Epithelial cell of proximal tubule (primary cell): Measurements from ENCODE around the gene KRT37. TPM values are rescaled to one million over a fixed set of nuclear protein-coding genes. Genes with fewer than 3 reads are reported as not detected.

Experiments
- DNase-seq: peaks from one replicate; pipeline ENCODE4 v3.0.0-alpha.2; 2011; ENCODE audit warnings: low read depth
- H3K4me3 ChIP-seq: 2 replicates; pipeline ENCODE4 v1.5.1; 2011; ENCODE audit warnings: low read depth, mild to moderate bottlenecking, low read length
- total RNA-seq: library from RNA; depleted of rRNA; stranded (reverse); fragments of >200 nt; gene quantifications from 2 replicates; pipeline ENCODE4 v1.2.3, GENCODE V29; 2015
- TF ChIP-seq, protein P1 (sequence below): conservative IDR thresholded peaks from 2 replicates; pipeline ENCODE4 v1.5.1; 2012; ENCODE audit warnings: low read depth, mild to moderate bottlenecking, low read length

Gene KRT37
- total RNA-seq, 1 donor from 2014 or later, result not detected

- DNase-seq, result no peak
- TF ChIP-seq, protein P1, sequence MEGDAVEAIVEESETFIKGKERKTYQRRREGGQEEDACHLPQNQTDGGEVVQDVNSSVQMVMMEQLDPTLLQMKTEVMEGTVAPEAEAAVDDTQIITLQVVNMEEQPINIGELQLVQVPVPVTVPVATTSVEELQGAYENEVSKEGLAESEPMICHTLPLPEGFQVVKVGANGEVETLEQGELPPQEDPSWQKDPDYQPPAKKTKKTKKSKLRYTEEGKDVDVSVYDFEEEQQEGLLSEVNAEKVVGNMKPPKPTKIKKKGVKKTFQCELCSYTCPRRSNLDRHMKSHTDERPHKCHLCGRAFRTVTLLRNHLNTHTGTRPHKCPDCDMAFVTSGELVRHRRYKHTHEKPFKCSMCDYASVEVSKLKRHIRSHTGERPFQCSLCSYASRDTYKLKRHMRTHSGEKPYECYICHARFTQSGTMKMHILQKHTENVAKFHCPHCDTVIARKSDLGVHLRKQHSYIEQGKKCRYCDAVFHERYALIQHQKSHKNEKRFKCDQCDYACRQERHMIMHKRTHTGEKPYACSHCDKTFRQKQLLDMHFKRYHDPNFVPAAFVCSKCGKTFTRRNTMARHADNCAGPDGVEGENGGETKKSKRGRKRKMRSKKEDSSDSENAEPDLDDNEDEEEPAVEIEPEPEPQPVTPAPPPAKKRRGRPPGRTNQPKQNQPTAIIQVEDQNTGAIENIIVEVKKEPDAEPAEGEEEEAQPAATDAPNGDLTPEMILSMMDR, result no peak
- H3K4me3 ChIP-seq, result no peak overlapping the region
Measured at GRCh38 chr17:41449008-41449407, 24.6 kb upstream of the KRT37 start.

GRCh38 chr17:41448506-41448905, 24.1 kb upstream of the KRT37 start:
- DNase-seq, result no peak
- H3K4me3 ChIP-seq, result no peak overlapping the region
- TF ChIP-seq, protein P1, result no peak

GRCh38 chr17:41446806-41447205, 22.4 kb upstream of the KRT37 start:
- H3K4me3 ChIP-seq, result no peak overlapping the region
- TF ChIP-seq, protein P1, result no peak
- no peak for DNase-seq

DNA sequence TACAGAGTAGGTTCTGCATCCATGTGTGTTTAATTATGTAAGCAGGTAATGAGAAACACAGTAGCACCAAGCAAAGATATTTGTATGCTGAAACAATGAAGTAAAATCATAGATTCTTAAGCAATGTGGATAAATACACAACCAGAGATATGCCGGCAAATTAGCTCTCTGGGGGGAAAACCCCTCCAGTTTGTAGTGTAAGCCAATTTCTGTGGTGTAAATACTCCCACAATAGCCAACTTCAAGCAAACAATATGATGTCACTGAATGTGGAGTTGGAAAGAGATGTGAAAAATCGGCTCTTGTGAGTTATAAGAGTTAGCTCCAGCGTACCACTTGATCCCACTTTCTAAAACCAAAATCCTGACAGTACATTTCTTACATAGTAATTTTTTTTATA, 20.3 kb upstream of the KRT37 start:
- TF ChIP-seq, protein P1, result no peak
- DNase-seq, result no peak
- H3K4me3 ChIP-seq, result no peak overlapping the region

DNA sequence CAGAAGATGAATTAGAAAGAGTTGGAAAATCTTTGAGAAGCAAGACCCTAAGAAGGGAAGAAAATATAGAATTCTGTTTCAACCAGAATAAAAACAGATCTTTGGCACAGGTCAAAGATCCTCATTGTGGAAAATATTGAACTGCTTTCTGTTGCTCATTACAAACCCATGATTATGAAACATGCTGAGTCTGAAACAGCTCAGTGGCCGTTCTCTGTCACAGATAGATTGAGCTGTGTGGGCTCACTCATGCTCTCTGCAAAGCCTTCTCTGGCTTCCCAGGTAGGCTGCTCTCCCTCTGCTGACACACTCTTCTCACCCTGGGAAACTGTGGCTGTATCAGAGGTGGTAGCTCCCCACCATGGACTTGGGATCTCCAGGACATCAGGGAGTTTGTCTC, 19.8 kb upstream of the KRT37 start:
- TF ChIP-seq, protein P1, result no peak
- H3K4me3 ChIP-seq, result no peak overlapping the region
- DNase-seq, result no peak

DNA sequence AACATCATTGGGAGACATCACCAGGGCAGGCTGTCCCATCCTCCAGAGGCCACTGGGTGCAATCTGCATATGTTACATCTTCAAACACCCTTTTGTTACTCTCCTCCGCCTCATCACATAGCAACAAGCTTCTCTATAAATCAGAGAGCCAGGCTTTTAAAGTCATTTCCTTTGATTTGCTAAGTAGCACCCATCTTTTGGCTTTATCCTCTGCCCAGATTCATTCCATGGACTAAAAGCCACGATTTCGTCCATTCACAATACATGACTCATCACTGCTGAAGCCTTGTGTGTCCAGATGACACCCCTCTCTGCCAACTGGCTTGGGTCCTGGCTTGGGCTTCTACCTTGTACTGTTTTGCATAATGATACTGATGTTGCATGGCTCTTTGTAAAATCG, 18.4 kb upstream of the KRT37 start:
- DNase-seq, result no peak
- H3K4me3 ChIP-seq, result no peak overlapping the region
- TF ChIP-seq, protein P1, result no peak

DNA sequence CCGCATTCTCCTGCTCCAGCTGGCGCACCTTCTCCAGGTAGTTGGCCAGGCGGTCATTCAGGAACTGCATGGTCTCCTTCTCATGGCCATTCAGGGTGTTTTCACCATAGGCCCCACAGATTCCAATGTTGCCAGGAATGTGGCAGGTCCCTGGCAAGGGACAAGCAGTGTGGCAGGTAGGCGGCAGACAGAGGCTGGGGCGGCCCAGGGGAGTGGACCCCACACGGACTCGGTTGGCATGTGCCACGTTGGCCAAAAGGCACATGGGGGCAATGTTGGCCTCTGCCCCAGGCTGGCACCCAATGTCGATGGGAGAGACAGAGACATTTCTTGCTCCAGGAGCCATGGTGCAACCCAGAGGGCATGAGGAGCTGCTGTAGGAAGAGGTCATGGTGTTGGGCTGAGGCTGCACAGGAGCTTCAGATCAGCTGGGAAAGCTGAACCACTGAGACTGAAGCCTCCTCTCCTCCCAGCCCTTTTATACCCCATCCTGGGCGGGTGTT, 16.2 kb upstream of the KRT37 start, which contains the start of gene KRT38:
TSS of gene KRT38 (minus strand) at position 453 of the 503 bp plus-strand sequence. CDS start at position 391, 62 bp downstream.
- DNase-seq, result no peak
- H3K4me3 ChIP-seq, result no peak within 1 kb of the TSS
- TF ChIP-seq, protein P1, result no peak
